ENCODE measurements around the gene DPYSL5.

DPYSL5 gene

GRCh38 chr2:26968001-26968400, 120.1 kb downstream of the DPYSL5 start:
- no peak for DNase-seq (ENCODE audit: low read depth in 2 of 2)

GRCh38 chr2:26969077-26969844, 121.3 kb downstream of the DPYSL5 start:
- no peak for DNase-seq (ENCODE audit: low read depth in 2 of 2)

GRCh38 chr2:26970244-26970927, 122.5 kb downstream of the DPYSL5 start, which contains the start of gene MAPRE3:
Gene MAPRE3 (plus strand): TSS chr2:26970637. CDS start chr2:27022219, 51,582 bp downstream.
- peak; percentile 57 to 62 for DNase-seq (ENCODE audit: low read depth in 2 of 2)

GRCh38 chr2:26970928-26971627, 123.1 kb downstream of the DPYSL5 start:
- no peak for DNase-seq (ENCODE audit: low read depth in 2 of 2)

GRCh38 chr2:26971911-26972786, 124.2 kb downstream of the DPYSL5 start:
- no peak for DNase-seq (ENCODE audit: low read depth in 2 of 2)

GRCh38 chr2:26974352-26974751, 126.4 kb downstream of the DPYSL5 start:
- no peak for DNase-seq (ENCODE audit: low read depth in 2 of 2)

- DNase-seq (ENCODE audit: low read depth in 2 of 2): no peak
These were observed 127.2 kb downstream of the DPYSL5 start for GRCh38 chr2:26975102-26975501.

GRCh38 chr2:26975656-26976055, 127.7 kb downstream of the DPYSL5 start:
- no peak for DNase-seq (ENCODE audit: low read depth in 2 of 2)

- no peak for DNase-seq (ENCODE audit: low read depth in 2 of 2)
These were observed 128.3 kb downstream of the DPYSL5 start for GRCh38 chr2:26976237-26976636.

- no peak for DNase-seq (ENCODE audit: low read depth in 2 of 2)
These were observed 129.1 kb downstream of the DPYSL5 start for GRCh38 chr2:26977012-26977411.

GRCh38 chr2:26978061-26978596, 130.2 kb downstream of the DPYSL5 start:
- no peak for DNase-seq (ENCODE audit: low read depth in 2 of 2)

GRCh38 chr2:26979741-26980140, 131.8 kb downstream of the DPYSL5 start:
- DNase-seq (ENCODE audit: low read depth in 2 of 2): no peak

- DNase-seq (ENCODE audit: low read depth in 2 of 2): no peak
These were observed 133.0 kb downstream of the DPYSL5 start for GRCh38 chr2:26980971-26981370.

- DNase-seq (ENCODE audit: low read depth in 2 of 2): no peak
These were observed 134.3 kb downstream of the DPYSL5 start for GRCh38 chr2:26982102-26982742.

- DNase-seq (ENCODE audit: low read depth in 2 of 2): no peak
These were observed 135.8 kb downstream of the DPYSL5 start for GRCh38 chr2:26983746-26984145.

- no peak for DNase-seq (ENCODE audit: low read depth in 2 of 2)
These were observed 137.9 kb downstream of the DPYSL5 start for GRCh38 chr2:26985807-26986206.

GRCh38 chr2:26986576-26986975, 138.6 kb downstream of the DPYSL5 start:
- no peak for DNase-seq (ENCODE audit: low read depth in 2 of 2)

- DNase-seq (ENCODE audit: low read depth in 2 of 2): no peak
These were observed 140.3 kb downstream of the DPYSL5 start for GRCh38 chr2:26988058-26988860.

- no peak for DNase-seq (ENCODE audit: low read depth in 2 of 2)
These were observed 141.2 kb downstream of the DPYSL5 start for GRCh38 chr2:26989156-26989555.

GRCh38 chr2:26991717-26992116, 143.8 kb downstream of the DPYSL5 start:
- DNase-seq (ENCODE audit: low read depth in 2 of 2): no peak

Measured in stimulated activated CD8-positive, alpha-beta memory T cell treated with anti-CD3 and anti-CD28 coated beads, Interleukin-7, amount 100 ng/mL, for 1 hour (primary cell).